Measurements from ENCODE around the gene PXN. TPM values are rescaled to one million over a fixed set of nuclear protein-coding genes. Genes with fewer than 3 reads are reported as not detected.

The PXN gene
- polyA plus RNA-seq, 1 experiment, result 35.0 TPM

DNA sequence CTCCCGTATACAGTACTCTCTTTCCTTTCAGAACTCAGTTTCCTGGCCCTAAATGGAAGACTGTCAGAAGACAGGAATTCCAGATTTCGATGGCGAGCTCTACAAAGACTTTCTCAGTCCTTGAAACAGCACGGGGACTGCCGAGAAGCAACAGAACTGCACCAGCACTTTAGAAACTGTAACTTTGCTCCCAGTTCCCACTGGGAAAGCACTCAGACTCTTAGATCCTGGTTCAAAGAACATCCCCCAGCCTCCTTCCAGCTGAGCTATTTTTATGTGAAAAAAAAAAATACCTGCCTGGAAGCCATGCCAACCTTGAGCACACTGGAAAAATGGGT lies 1.8 kb downstream of the PXN start:
- no peak for DNase-seq (ENCODE audit: low read depth, low spot score)
- Histone ChIP-seq H3K9me3 (ENCODE audit: control insufficient read depth, insufficient read depth, low read length) (no peaks in the 10 kb centered on the region; the same call in 1 of the 2 replicates), H3K27me3 (ENCODE audit: control insufficient read depth, insufficient read depth, low read length) (no peaks in the 10 kb centered on the region), H3K4me3 (ENCODE audit: low read depth, low read length) (peak overlapping the region; percentile 77), H3K27ac (ENCODE audit: low read depth, low read length) (peak overlapping the region; percentile 2)
- CTCF ChIA-PET, result interaction anchor here (0.6 to 21.8 kb wide), 4 partner anchors 29 to 167 kb away, joined by 5 to 685 read pairs (median 34); partner anchors contain the start of gene RPLP0
- TF ChIP-seq, protein P1, sequence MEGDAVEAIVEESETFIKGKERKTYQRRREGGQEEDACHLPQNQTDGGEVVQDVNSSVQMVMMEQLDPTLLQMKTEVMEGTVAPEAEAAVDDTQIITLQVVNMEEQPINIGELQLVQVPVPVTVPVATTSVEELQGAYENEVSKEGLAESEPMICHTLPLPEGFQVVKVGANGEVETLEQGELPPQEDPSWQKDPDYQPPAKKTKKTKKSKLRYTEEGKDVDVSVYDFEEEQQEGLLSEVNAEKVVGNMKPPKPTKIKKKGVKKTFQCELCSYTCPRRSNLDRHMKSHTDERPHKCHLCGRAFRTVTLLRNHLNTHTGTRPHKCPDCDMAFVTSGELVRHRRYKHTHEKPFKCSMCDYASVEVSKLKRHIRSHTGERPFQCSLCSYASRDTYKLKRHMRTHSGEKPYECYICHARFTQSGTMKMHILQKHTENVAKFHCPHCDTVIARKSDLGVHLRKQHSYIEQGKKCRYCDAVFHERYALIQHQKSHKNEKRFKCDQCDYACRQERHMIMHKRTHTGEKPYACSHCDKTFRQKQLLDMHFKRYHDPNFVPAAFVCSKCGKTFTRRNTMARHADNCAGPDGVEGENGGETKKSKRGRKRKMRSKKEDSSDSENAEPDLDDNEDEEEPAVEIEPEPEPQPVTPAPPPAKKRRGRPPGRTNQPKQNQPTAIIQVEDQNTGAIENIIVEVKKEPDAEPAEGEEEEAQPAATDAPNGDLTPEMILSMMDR (IDR thresholded peaks at IDR 0.05; ENCODE audit: low read depth, low read length), result no peak
- POLR2A ChIA-PET, result interaction anchor here (1.3 to 10.0 kb wide), 6 partner anchors 16 to 68 kb away, joined by 3 to 118 read pairs (median 20); partner anchors contain the start of genes RNU4-1, RNU4-2 and RPLP0

DNA sequence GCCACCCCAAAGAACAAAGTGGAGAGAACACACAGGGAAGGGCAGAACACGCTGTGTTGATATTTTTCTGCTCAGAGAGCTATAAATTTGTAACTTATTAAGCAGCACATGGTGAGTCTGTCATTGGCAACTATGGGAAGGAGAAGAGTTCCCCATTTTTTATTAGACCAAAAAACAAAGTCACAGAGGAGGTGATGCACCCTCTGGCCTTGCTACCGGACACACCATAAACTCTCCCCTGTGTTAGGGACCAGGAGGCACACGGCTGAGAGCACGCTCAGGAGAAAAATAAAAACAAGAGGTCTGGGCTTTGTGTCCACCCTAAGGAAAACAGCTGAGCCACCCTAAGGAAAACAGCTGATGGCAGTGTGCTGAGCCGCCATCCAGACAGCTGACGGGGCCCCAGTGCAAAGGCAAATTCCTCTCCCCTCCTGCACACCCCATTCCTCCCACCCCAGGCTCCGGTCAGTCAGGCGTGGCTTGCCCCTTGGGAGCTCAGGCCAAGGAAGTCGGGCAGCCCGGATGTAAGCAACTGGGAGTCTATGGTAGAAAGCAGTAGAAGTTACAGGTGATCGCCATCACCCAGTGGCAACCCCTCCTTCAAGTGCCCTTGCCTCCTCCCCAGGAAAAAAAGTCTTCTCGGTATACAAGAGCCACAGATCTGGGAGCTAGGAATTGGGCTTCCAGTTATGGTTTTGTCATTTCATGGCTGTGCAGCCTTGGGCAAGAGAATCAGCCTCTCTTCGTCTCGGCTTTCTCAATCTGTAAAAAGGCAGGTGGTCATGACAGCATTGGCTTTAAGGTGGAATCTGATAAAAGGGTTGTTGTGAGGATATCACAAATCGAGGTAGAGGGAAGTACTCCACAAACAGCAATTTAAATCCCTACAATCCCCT lies 2.4 kb downstream of the PXN start:
- Histone ChIP-seq H3K27ac (ENCODE audit: low read depth, low read length) (peak overlapping the region; percentile 31), H3K4me3 (ENCODE audit: low read depth, low read length) (peak overlapping the region; percentile 77), H3K9me3 (ENCODE audit: control insufficient read depth, insufficient read depth, low read length) (no peaks in the 10 kb centered on the region; the same call in 1 of the 2 replicates), H3K27me3 (ENCODE audit: control insufficient read depth, insufficient read depth, low read length) (no peaks in the 10 kb centered on the region)
- TF ChIP-seq, protein P1 (IDR thresholded peaks at IDR 0.05; ENCODE audit: low read depth, low read length), result no peak
- CTCF ChIA-PET, result interaction anchor here (0.6 to 21.8 kb wide), 6 partner anchors 23 to 168 kb away, joined by 3 to 685 read pairs (median 6); partner anchors contain the start of gene RPLP0
- DNase-seq (ENCODE audit: low read depth, low spot score), result no peak
- POLR2A ChIA-PET, result interaction anchor here (1.3 to 10.0 kb wide), 6 partner anchors 16 to 67 kb away, joined by 3 to 118 read pairs (median 20); partner anchors contain the start of genes RNU4-1, RNU4-2 and RPLP0

DNA sequence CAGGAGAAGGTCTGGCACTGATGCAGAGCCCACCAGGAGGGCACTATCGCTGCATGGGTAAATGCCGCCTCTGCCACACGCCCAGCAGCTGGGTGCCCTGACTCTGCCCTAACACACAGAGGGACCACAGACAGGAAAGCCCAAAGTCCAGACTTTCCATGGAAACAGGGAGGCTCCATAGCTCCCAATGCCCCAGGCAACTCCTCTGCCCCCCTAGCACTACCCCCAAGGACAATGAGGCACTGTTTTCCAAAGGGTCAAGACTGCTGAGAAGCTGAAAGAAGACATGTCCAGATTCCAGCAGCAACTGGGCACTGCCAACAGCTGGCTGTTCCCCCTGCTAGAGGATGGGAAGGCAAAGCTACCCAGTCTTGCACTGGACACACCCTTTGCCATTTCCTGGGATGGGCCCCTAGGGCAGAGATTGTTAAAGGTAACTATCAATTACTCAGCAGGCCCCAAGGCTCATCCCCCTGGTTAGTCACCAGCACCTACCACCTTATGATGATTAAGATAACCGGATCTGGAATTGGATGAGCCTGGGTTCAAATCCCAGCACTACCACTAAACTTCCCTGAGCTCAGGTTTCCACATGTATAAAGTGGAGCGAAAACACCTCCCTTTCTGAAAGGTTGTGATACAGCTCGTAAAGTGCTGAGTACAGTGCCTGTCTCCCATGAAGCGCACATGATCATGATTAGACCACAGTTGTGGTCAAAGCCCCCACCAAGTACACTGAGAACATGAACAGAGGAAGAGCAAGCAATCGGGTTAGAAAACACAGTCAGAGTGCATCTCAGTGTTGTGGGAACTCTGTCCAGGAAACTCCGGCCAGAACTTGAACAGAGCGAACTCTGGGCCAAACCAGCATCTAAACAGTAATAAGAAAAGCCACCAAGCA lies 3.3 kb downstream of the PXN start:
- peak overlapping the region; percentile 77 for H3K4me3 ChIP-seq (ENCODE audit: low read depth, low read length)
- CTCF ChIA-PET, result interaction anchor here (0.6 to 21.8 kb wide), 5 partner anchors 22 to 60 kb away, joined by 3 to 685 read pairs (median 7); partner anchors contain the start of gene RPLP0
- TF ChIP-seq, protein P1 (IDR thresholded peaks at IDR 0.05; ENCODE audit: low read depth, low read length), result no peak
- H3K27ac ChIP-seq (ENCODE audit: low read depth, low read length), result no peak overlapping the region
- DNase-seq (ENCODE audit: low read depth, low spot score), result no peak
- no peaks in the 10 kb centered on the region; the same call in 1 of the 2 replicates for H3K9me3 ChIP-seq (ENCODE audit: control insufficient read depth, insufficient read depth, low read length)
- H3K27me3 ChIP-seq (ENCODE audit: control insufficient read depth, insufficient read depth, low read length), result no peaks in the 10 kb centered on the region
- POLR2A ChIA-PET, result interaction anchor here (1.4 to 10.0 kb wide), 5 partner anchors 27 to 66 kb away, joined by 3 to 118 read pairs (median 27); partner anchors contain the start of genes RNU4-1, RNU4-2 and RPLP0

DNA sequence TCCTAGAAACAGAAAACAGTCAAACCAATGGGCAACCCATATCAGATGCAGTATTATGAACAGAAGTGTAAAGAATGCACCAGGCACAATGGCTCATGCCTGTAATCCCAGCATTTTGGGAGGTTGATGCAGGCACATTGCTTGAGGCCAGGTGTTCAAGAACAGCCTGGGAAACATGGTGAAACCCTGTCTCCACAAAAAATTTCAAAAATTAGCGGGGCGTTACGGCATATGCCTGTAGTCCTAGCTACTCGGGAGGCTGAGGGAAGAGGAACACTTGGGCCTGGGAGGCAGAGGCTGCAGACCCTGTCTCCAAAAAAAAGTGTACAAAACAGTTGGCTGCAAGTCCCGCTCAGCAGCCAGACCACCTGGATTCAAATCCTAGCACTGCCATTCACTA lies 4.9 kb downstream of the PXN start:
- TF ChIP-seq, protein P1 (IDR thresholded peaks at IDR 0.05; ENCODE audit: low read depth, low read length), result no peak
- no peaks in the 10 kb centered on the region for H3K27me3 ChIP-seq (ENCODE audit: control insufficient read depth, insufficient read depth, low read length)
- no peak overlapping the region for H3K27ac ChIP-seq (ENCODE audit: low read depth, low read length)
- no peaks in the 10 kb centered on the region; the same call in 1 of the 2 replicates for H3K9me3 ChIP-seq (ENCODE audit: control insufficient read depth, insufficient read depth, low read length)
- no peak for DNase-seq (ENCODE audit: low read depth, low spot score)
- ChIA-PET POLR2A (interaction anchor here (10.0 kb wide), 1 partner anchor 32 kb away, joined by 118 read pairs; no protein-coding TSS in a partner anchor), CTCF (interaction anchor here (1.0 to 21.8 kb wide), 3 partner anchors 25 to 41 kb away, joined by 3 to 685 read pairs (median 7); partner anchors contain the start of gene SIRT4)
- H3K4me3 ChIP-seq (ENCODE audit: low read depth, low read length), result no peak overlapping the region

Measured in AG04450 (cell line).